ENCODE data around the gene SLC2A4.

- TF ChIP-seq, protein P1, sequence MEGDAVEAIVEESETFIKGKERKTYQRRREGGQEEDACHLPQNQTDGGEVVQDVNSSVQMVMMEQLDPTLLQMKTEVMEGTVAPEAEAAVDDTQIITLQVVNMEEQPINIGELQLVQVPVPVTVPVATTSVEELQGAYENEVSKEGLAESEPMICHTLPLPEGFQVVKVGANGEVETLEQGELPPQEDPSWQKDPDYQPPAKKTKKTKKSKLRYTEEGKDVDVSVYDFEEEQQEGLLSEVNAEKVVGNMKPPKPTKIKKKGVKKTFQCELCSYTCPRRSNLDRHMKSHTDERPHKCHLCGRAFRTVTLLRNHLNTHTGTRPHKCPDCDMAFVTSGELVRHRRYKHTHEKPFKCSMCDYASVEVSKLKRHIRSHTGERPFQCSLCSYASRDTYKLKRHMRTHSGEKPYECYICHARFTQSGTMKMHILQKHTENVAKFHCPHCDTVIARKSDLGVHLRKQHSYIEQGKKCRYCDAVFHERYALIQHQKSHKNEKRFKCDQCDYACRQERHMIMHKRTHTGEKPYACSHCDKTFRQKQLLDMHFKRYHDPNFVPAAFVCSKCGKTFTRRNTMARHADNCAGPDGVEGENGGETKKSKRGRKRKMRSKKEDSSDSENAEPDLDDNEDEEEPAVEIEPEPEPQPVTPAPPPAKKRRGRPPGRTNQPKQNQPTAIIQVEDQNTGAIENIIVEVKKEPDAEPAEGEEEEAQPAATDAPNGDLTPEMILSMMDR (IDR thresholded peaks at IDR 0.05; ENCODE audit: low read length): no peak
- TF ChIP-seq EZH2phosphoT487 (IDR thresholded peaks at IDR 0.05; ENCODE audit: low read length) (no peak), EZH2 (optimal IDR thresholded peaks at IDR 0.05; ENCODE audit: low read depth, low read length) (no peak)
Observed at GRCh38 chr17:7330638-7331015, 49.1 kb downstream of the SLC2A4 start.
